ENCODE data around the gene BBOX1. TPM values are rescaled to one million over a fixed set of nuclear protein-coding genes. Genes with fewer than 3 reads are reported as not detected.

The BBOX1 gene, protein sequence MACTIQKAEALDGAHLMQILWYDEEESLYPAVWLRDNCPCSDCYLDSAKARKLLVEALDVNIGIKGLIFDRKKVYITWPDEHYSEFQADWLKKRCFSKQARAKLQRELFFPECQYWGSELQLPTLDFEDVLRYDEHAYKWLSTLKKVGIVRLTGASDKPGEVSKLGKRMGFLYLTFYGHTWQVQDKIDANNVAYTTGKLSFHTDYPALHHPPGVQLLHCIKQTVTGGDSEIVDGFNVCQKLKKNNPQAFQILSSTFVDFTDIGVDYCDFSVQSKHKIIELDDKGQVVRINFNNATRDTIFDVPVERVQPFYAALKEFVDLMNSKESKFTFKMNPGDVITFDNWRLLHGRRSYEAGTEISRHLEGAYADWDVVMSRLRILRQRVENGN
- total RNA-seq: 0.51 to 4.2 TPM (median 0.90 TPM) in 3 replicates
- long read RNA-seq: 0 reads

DNA sequence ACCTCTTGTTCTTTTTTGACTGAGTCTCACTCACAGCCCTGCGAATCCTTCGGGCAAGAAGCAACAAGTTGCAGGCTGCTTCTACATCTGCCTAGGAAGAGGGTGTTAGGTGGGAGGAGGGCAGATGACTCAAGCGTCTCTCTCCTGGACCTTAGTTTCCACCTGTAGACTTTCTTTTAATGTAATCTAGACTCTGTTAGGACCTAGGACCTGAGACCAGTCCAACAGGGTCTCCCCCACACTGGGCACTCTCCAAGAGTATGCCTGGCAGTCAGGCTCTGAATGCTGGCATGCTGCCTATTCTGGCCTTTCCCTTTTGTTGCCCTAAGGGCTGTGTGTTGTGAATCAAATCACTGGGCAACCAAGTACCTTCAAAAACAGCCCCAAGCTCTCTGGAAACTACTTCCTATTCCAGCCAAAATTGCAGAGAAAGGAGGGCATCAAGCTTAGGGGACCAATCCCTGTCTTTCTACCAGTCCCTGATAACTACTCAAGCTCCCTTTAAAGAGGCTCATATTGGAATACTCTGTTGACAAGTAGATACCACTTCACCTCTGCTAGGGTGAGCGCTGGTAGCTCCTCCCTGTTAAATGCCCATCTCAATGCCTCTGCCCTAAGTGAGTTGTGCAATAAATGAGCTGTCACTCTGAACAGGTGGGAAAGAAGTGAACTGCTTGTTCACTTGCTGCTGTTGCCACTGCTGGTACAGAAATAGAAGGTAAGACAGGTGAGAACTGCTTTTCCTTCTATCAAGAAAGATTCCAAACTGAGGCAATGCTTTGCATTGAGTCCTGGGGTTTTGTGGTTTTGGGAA, at the start of gene BBOX1:
TSS of gene BBOX1 (plus strand) at position 514 of the 814 bp plus-strand sequence. CDS start 14,616 bp downstream, outside the sequence.
- no peak within 1 kb of the TSS for H3K27ac Mint-ChIP-seq (ENCODE audit: unreplicated experiment)
- H3K9me3 Mint-ChIP-seq (ENCODE audit: low read depth): peaks cover 44% of the 10 kb centered on the region
- H3K4me3 Mint-ChIP-seq (ENCODE audit: unreplicated experiment): no peak within 1 kb of the TSS
- no peaks in the 10 kb centered on the region for H3K27me3 Mint-ChIP-seq (ENCODE audit: low read depth)
- peaks cover 14% of the 10 kb centered on the region for H3K4me1 Mint-ChIP-seq (ENCODE audit: low read depth)
- TF ChIP-seq, protein P1, sequence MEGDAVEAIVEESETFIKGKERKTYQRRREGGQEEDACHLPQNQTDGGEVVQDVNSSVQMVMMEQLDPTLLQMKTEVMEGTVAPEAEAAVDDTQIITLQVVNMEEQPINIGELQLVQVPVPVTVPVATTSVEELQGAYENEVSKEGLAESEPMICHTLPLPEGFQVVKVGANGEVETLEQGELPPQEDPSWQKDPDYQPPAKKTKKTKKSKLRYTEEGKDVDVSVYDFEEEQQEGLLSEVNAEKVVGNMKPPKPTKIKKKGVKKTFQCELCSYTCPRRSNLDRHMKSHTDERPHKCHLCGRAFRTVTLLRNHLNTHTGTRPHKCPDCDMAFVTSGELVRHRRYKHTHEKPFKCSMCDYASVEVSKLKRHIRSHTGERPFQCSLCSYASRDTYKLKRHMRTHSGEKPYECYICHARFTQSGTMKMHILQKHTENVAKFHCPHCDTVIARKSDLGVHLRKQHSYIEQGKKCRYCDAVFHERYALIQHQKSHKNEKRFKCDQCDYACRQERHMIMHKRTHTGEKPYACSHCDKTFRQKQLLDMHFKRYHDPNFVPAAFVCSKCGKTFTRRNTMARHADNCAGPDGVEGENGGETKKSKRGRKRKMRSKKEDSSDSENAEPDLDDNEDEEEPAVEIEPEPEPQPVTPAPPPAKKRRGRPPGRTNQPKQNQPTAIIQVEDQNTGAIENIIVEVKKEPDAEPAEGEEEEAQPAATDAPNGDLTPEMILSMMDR (IDR thresholded peaks at IDR 0.05): no peak
- no peak for DNase-seq (ENCODE audit: low spot score)
- H3K36me3 Mint-ChIP-seq (ENCODE audit: low read depth): peaks cover 14% of the 10 kb centered on the region

DNA sequence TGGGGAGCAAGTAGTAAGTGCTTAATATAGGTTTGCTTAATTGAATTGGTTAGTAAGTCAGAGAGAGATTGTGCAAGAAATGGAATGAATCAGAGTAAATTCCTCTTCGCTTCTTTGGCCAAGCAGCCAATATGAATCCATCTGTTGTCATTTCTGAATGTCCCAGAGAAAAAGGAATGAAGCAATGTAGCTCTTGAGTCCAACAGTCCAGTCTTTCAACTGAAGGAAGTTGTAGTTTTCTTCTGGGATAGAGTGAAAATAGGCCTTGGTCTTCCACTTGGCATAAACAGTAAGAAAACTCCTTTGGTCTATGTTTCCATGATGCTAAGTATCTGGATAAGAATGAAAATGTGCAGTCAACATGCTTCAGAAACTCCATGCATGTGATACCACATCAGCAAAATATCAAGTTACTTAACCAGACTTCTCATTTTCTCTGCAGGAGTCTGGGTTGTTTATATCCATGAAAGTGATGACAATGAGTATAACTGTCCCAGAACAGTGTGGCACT, 48.5 kb upstream of the BBOX1 start:
- Mint-ChIP-seq H3K27me3 (ENCODE audit: low read depth) (no peaks in the 10 kb centered on the region), H3K36me3 (ENCODE audit: low read depth) (peaks cover 2% of the 10 kb centered on the region), H3K9me3 (ENCODE audit: low read depth) (peaks cover under 1% of the 10 kb centered on the region), H3K4me3 (ENCODE audit: unreplicated experiment) (no peak overlapping the region), H3K27ac (ENCODE audit: unreplicated experiment) (peak overlapping the region; percentile 82), H3K4me1 (ENCODE audit: low read depth) (peaks cover 66% of the 10 kb centered on the region)
- DNase-seq (ENCODE audit: low spot score): no peak
- TF ChIP-seq, protein P1 (IDR thresholded peaks at IDR 0.05): no peak

DNA sequence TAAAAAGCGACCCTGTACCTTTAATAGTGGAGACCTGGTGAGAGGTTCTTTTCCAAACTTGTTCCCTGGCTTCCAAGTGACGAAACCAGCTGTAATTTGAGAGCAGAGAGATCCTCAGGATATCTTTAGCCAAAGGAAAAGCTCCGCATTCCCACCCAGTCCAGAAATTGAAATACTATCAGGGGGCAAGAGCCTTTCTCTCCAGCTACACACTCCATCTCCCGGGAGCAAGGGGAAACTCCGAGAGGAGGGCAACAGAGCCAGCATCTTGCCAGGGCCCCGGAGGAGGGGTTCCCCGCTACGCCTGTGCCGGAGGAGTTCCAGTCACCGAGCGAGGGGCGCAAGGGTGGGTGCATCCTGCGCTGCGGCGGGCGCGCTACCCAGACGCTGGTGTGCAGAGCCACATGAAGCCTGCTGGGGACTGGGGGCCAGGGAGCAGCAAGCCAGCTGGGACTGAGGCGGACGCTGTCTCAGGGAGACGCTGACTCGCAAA, 46.6 kb upstream of the BBOX1 start, which contains the start of gene FIBIN:
TSS of gene FIBIN (plus strand) at position 148 of the 493 bp plus-strand sequence. CDS start 415 bp downstream, outside the sequence.
- DNase-seq (ENCODE audit: low spot score): peak; percentile 91
- Mint-ChIP-seq H3K4me3 (ENCODE audit: unreplicated experiment) (peak within 1 kb of the TSS; percentile 86), H3K36me3 (ENCODE audit: low read depth) (peaks cover 2% of the 10 kb centered on the region), H3K9me3 (ENCODE audit: low read depth) (no peaks in the 10 kb centered on the region), H3K27ac (ENCODE audit: unreplicated experiment) (peak within 1 kb of the TSS; percentile 87), H3K27me3 (ENCODE audit: low read depth) (no peaks in the 10 kb centered on the region), H3K4me1 (ENCODE audit: low read depth) (peaks cover 64% of the 10 kb centered on the region)
- TF ChIP-seq, protein P1 (IDR thresholded peaks at IDR 0.05): no peak

DNA sequence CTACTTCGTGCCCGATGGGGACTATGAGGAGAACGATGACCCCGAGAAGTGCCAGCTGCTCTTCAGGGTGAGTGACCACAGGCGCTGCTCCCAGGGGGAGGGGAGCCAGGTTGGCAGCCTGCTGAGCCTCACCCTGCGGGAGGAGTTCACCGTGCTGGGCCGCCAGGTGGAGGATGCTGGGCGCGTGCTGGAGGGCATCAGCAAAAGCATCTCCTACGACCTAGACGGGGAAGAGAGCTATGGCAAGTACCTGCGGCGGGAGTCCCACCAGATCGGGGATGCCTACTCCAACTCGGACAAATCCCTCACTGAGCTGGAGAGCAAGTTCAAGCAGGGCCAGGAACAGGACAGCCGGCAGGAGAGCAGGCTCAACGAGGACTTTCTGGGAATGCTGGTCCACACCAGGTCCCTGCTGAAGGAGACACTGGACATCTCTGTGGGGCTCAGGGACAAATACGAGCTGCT, 46.0 kb upstream of the BBOX1 start:
- H3K27ac Mint-ChIP-seq (ENCODE audit: unreplicated experiment): peak overlapping the region; percentile 87
- peaks cover 64% of the 10 kb centered on the region for H3K4me1 Mint-ChIP-seq (ENCODE audit: low read depth)
- H3K27me3 Mint-ChIP-seq (ENCODE audit: low read depth): no peaks in the 10 kb centered on the region
- peak overlapping the region; percentile 86 for H3K4me3 Mint-ChIP-seq (ENCODE audit: unreplicated experiment)
- TF ChIP-seq, protein P1 (IDR thresholded peaks at IDR 0.05): no peak
- peaks cover 2% of the 10 kb centered on the region for H3K36me3 Mint-ChIP-seq (ENCODE audit: low read depth)
- peak; percentile 83 for DNase-seq (ENCODE audit: low spot score)
- no peaks in the 10 kb centered on the region for H3K9me3 Mint-ChIP-seq (ENCODE audit: low read depth)

Measured in chondrocyte (in vitro differentiated cells).